WTC11 (cell line): Measurements from ENCODE around the gene ZNF548. TPM values are rescaled to one million over a fixed set of nuclear protein-coding genes. Genes with fewer than 3 reads are reported as not detected.

Source experiments
- ATAC-seq: fragments of 200-7000 bp; cut with Tn5 transposase; 2 replicates; pipeline ENCODE4 v1.10.0; 2021; ENCODE audit warnings: mild to moderate bottlenecking, moderate library complexity
- CTCF ChIA-PET: fragments of 300-600 bp; sonication (Branson Sonifier 250); formaldehyde crosslinking; loops from one replicate; lab custom pipeline; 2021; ENCODE audit warnings: antibody characterized with exemption; lab: Charles Lee
- POLR2A ChIA-PET: fragments of 350-600 bp; sonication (Branson Sonifier 250); formaldehyde crosslinking; loops from one replicate; lab custom pipeline; 2021; ENCODE audit warnings: antibody characterized with exemption; lab: Charles Lee
- DNase-seq: peaks from one replicate; pipeline ENCODE4 v3.0.0; 2021; ENCODE audit warnings: low spot score
- H3K27ac Mint-ChIP-seq: 2 replicates; pipeline ENCODE4 v1.8.0; 2021; ENCODE audit warnings: mixed read lengths
- H3K27me3 Mint-ChIP-seq: 2 replicates; pipeline ENCODE4 v1.8.0; 2021; ENCODE audit warnings: low read depth, mild to moderate bottlenecking, moderate library complexity, mixed read lengths
- H3K36me3 Mint-ChIP-seq: 2 replicates; pipeline ENCODE4 v1.8.0; 2021; ENCODE audit warnings: mixed read lengths
- H3K4me1 Mint-ChIP-seq: 2 replicates; pipeline ENCODE4 v1.8.0; 2022; ENCODE audit warnings: mixed read lengths
- H3K4me3 Mint-ChIP-seq: 2 replicates; pipeline ENCODE4 v1.8.0; 2021; ENCODE audit warnings: mild to moderate bottlenecking, moderate library complexity, mixed read lengths
- H3K9me3 Mint-ChIP-seq: 2 replicates; pipeline ENCODE4 v1.8.0; 2021; ENCODE audit warnings: mixed read lengths
- AR ChIP-seq: fragments of 250-450 bp; sonication (Bioruptor Pico); IDR thresholded peaks from 2 replicates; pipeline ENCODE4 v1.9.0; 2021; ENCODE audit warnings: mild to moderate bottlenecking
- ARID4B ChIP-seq: sonication (generic); formaldehyde crosslinking; IDR thresholded peaks from 2 replicates; pipeline ENCODE4 v1.8.0; 2023; ENCODE audit warnings: missing genetic modification reagents, mild to moderate bottlenecking, borderline replicate concordance
- ATF2 ChIP-seq: sonication (generic); formaldehyde crosslinking; IDR thresholded peaks from 2 replicates; pipeline ENCODE4 v1.8.1; 2022; ENCODE audit warnings: low read depth, missing genetic modification reagents, borderline replicate concordance
- ATF3 ChIP-seq: sonication (generic); formaldehyde crosslinking; conservative IDR thresholded peaks from 2 replicates; pipeline ENCODE4 v1.8.1; 2022; ENCODE audit warnings: mild to moderate bottlenecking, missing genetic modification reagents
- CTCF ChIP-seq: fragments of 200-600 bp; IDR thresholded peaks from 2 replicates; pipeline ENCODE4 v1.8.0; 2022; ENCODE audit warnings: antibody characterized with exemption
- ETV6 ChIP-seq: sonication (generic); formaldehyde crosslinking; IDR thresholded peaks from 2 replicates; pipeline ENCODE4 v1.8.1; 2022; ENCODE audit warnings: mild to moderate bottlenecking, missing genetic modification reagents
- FOXJ3 ChIP-seq: sonication (generic); formaldehyde crosslinking; IDR thresholded peaks from 2 replicates; pipeline ENCODE4 v1.9.0; 2021; ENCODE audit warnings: missing genetic modification reagents, mild to moderate bottlenecking, borderline replicate concordance
- MAX ChIP-seq: sonication (generic); formaldehyde crosslinking; IDR thresholded peaks from 2 replicates; pipeline ENCODE4 v1.8.0; 2022; ENCODE audit warnings: mild to moderate bottlenecking, missing genetic modification reagents
- MLX ChIP-seq: sonication (generic); formaldehyde crosslinking; IDR thresholded peaks from 2 replicates; pipeline ENCODE4 v1.8.1; 2023; ENCODE audit warnings: mild to moderate bottlenecking, missing genetic modification reagents, moderate library complexity
- NFE2L1 ChIP-seq: sonication (generic); formaldehyde crosslinking; IDR thresholded peaks from 2 replicates; pipeline ENCODE4 v1.8.1; 2023; ENCODE audit warnings: missing genetic modification reagents
- NR3C1 ChIP-seq: sonication (generic); formaldehyde crosslinking; conservative IDR thresholded peaks from 2 replicates; pipeline ENCODE4 v1.8.1; 2023; ENCODE audit warnings: low read depth, mild to moderate bottlenecking, missing genetic modification reagents
- OVOL2 ChIP-seq: fragments of 250-450 bp; sonication (Bioruptor Pico); IDR thresholded peaks from 2 replicates; pipeline ENCODE4 v1.9.0; 2021; ENCODE audit warnings: mild to moderate bottlenecking, borderline replicate concordance
- RELA ChIP-seq: sonication (generic); formaldehyde crosslinking; IDR thresholded peaks from 2 replicates; pipeline ENCODE4 v1.8.1; 2022; ENCODE audit warnings: missing genetic modification reagents, mild to moderate bottlenecking, borderline replicate concordance
- SMAD4 ChIP-seq: sonication (generic); formaldehyde crosslinking; IDR thresholded peaks from 2 replicates; pipeline ENCODE4 v1.8.0; 2022; ENCODE audit warnings: mild to moderate bottlenecking, missing genetic modification reagents
- SOX15 ChIP-seq: fragments of 250-450 bp; sonication (Bioruptor Pico); IDR thresholded peaks from 2 replicates; pipeline ENCODE4 v1.9.0; 2021; ENCODE audit warnings: mild to moderate bottlenecking
- SP1 ChIP-seq: sonication (generic); formaldehyde crosslinking; conservative IDR thresholded peaks from 2 replicates; pipeline ENCODE4 v1.8.1; 2022; ENCODE audit warnings: missing genetic modification reagents
- TEAD1 ChIP-seq: sonication (generic); formaldehyde crosslinking; IDR thresholded peaks from 2 replicates; pipeline ENCODE4 v1.8.0; 2022; ENCODE audit warnings: mild to moderate bottlenecking, missing genetic modification reagents
- ZNF121 ChIP-seq: sonication (generic); formaldehyde crosslinking; IDR thresholded peaks from 2 replicates; pipeline ENCODE4 v1.8.0; 2023; ENCODE audit warnings: missing genetic modification reagents
- ZNF219 ChIP-seq: sonication (generic); formaldehyde crosslinking; IDR thresholded peaks from 2 replicates; pipeline ENCODE4 v1.8.0; 2023; ENCODE audit warnings: missing genetic modification reagents, mild to moderate bottlenecking, borderline replicate concordance
- ZSCAN18 ChIP-seq: fragments of 250-450 bp; sonication (Bioruptor Pico); IDR thresholded peaks from 2 replicates; pipeline ENCODE4 v2.1.2; 2022; ENCODE audit warnings: mild to moderate bottlenecking, moderate library complexity
- total RNA-seq: library from RNA; stranded (reverse); gene quantifications from 3 replicates; pipeline ENCODE4 v1.2.3, GENCODE V29; 2021

The ZNF548 gene
- total RNA-seq, 1 experiment from 2014 or later, result 11.3 TPM

- no peak for TF ChIP-seq ZSCAN18 (CRISPR knock-in tag)
- TF ChIP-seq OVOL2, result no peak
- no peak for TF ChIP-seq ZNF121
- TF ChIP-seq MAX (CRISPR knock-in tag), result no peak
- no peak for TF ChIP-seq MLX
- no peak for TF ChIP-seq AR (CRISPR knock-in tag)
- no peak for TF ChIP-seq ETV6 (CRISPR knock-in tag)
These were observed 52.5 kb downstream of the ZNF548 start (continued) for GRCh38 chr19:57441979-57442752.

GRCh38 chr19:57443121-57443696 lies 53.6 kb downstream of the ZNF548 start:
- no peaks in the 10 kb centered on the region for H3K27me3 Mint-ChIP-seq
- ChIA-PET CTCF (no interaction called here), POLR2A (no interaction called here)
- H3K4me1 Mint-ChIP-seq, result no peaks in the 10 kb centered on the region
- no peak for DNase-seq
- no peak overlapping the region for H3K27ac Mint-ChIP-seq
- no peaks in the 10 kb centered on the region for H3K9me3 Mint-ChIP-seq
- ATAC-seq, result no peak
- no peak overlapping the region for H3K4me3 Mint-ChIP-seq
- TF ChIP-seq NFE2L1 (CRISPR knock-in tag), result no peak
- no peak for TF ChIP-seq CTCF
- no peak for TF ChIP-seq NR3C1 (CRISPR knock-in tag)
- TF ChIP-seq SMAD4 (CRISPR knock-in tag), result no peak
- no peak for TF ChIP-seq SOX15 (CRISPR knock-in tag)
- TF ChIP-seq ZNF219 (CRISPR knock-in tag), result no peak
- no peak for TF ChIP-seq ARID4B (CRISPR knock-in tag)
- TF ChIP-seq TEAD1 (CRISPR knock-in tag), result no peak
- TF ChIP-seq ATF3 (CRISPR knock-in tag), result no peak
- TF ChIP-seq SP1 (CRISPR knock-in tag), result no peak
- no peak for TF ChIP-seq ATF2 (CRISPR knock-in tag)
- no peak for TF ChIP-seq RELA (CRISPR knock-in tag)
- TF ChIP-seq FOXJ3, result no peak
- H3K36me3 Mint-ChIP-seq, result peaks cover 28% of the 10 kb centered on the region
